Measurements from ENCODE around the gene POLE.

GRCh38 chr12:132582058-132582420 lies 105.1 kb downstream of the POLE start:
- TF ChIP-seq CTCF (conservative IDR thresholded peaks at IDR 0.05; ENCODE audit: low read length) (no peak), EZH2phosphoT487 (IDR thresholded peaks at IDR 0.05; ENCODE audit: borderline replicate concordance) (no peak)
